IgD-negative memory B cell (primary cell): ENCODE results near the gene NCKIPSD. TPM values are rescaled to one million over a fixed set of nuclear protein-coding genes. Genes with fewer than 3 reads are reported as not detected.
A peak's percentile ranks its signal among the peaks of the same experiment; 100 is the strongest.

Source experiments
- H3K27ac Mint-ChIP-seq, 3 donors: one replicate each; pipeline ENCODE4 v1.8.0; 2020 to 2022; ENCODE audit warnings: mild to moderate bottlenecking in 3 of 3, mixed read lengths in 3 of 3, moderate library complexity in 1 of 3
- H3K27me3 Mint-ChIP-seq: one replicate; pipeline ENCODE4 v1.8.0; 2021; ENCODE audit warnings: mixed read lengths
- H3K36me3 Mint-ChIP-seq: one replicate; pipeline ENCODE4 v1.8.0; 2020; ENCODE audit warnings: mild to moderate bottlenecking, mixed read lengths
- H3K4me1 Mint-ChIP-seq, 3 donors: one replicate each; pipeline ENCODE4 v1.8.0; 2020 to 2022; ENCODE audit warnings: mixed read lengths in 3 of 3, mild to moderate bottlenecking in 1 of 3
- H3K4me3 Mint-ChIP-seq, 4 donors: one replicate each; pipeline ENCODE4 v1.8.0; 2020 to 2022; ENCODE audit warnings: mild to moderate bottlenecking in 4 of 4, mixed read lengths in 4 of 4, moderate library complexity in 3 of 4
- H3K9me3 Mint-ChIP-seq, 3 donors: one replicate each; pipeline ENCODE4 v1.8.0; 2020 to 2021; ENCODE audit warnings: mixed read lengths in 3 of 3, mild to moderate bottlenecking in 1 of 3
- polyA plus RNA-seq: library from polyadenylated mRNA; unstranded; fragments of 300-500 nt; fragmentation: Illumina TruSeq; gene quantifications from one replicate; pipeline ENCODE4 v1.2.3, GENCODE V29; 2021

The NCKIPSD gene
- polyA plus RNA-seq, 1 donor from 2014 or later: 17.2 TPM

- H3K36me3 Mint-ChIP-seq: peaks cover 1% of the 10 kb centered on the region
Measured at GRCh38 chr3:48688032-48688736, 2.5 kb upstream of the NCKIPSD start.

GRCh38 chr3:48687220-48687678, 1.5 kb upstream of the NCKIPSD start:
- H3K4me3 Mint-ChIP-seq: peak overlapping the region in 1 of 4 donors; percentile 84
- H3K36me3 Mint-ChIP-seq: peaks cover 1% of the 10 kb centered on the region
- peaks cover 3 to 23% (median 13%) of the 10 kb centered on the region in 3 donors for H3K4me1 Mint-ChIP-seq
- H3K27ac Mint-ChIP-seq: peak overlapping the region in 1 of 3 donors; percentile 41
- H3K27me3 Mint-ChIP-seq: no peaks in the 10 kb centered on the region
- no peaks in the 10 kb centered on the region for H3K9me3 Mint-ChIP-seq

More at GRCh38 chr3:48688032-48688736, 2.5 kb upstream of the NCKIPSD start:
- Mint-ChIP-seq H3K27me3 (no peaks in the 10 kb centered on the region), H3K9me3 (no peaks in the 10 kb centered on the region), H3K4me1 (peaks cover 3 to 27% (median 16%) of the 10 kb centered on the region in 3 donors), H3K27ac (peak overlapping the region in 2 of 3 donors; percentile 23 to 31), H3K4me3 (peak overlapping the region in 1 of 4 donors; percentile 63)

- H3K9me3 Mint-ChIP-seq: no peaks in the 10 kb centered on the region
- H3K27me3 Mint-ChIP-seq: no peaks in the 10 kb centered on the region
- peak overlapping the region; percentile 84 to 98 (median 91) for H3K4me3 Mint-ChIP-seq
- H3K4me1 Mint-ChIP-seq: peaks cover 3 to 23% (median 13%) of the 10 kb centered on the region in 3 donors
- peaks cover 1% of the 10 kb centered on the region for H3K36me3 Mint-ChIP-seq
- peak overlapping the region in 1 of 3 donors; percentile 84 for H3K27ac Mint-ChIP-seq
Measured at GRCh38 chr3:48686538-48687219, 964 bp upstream of the NCKIPSD start.

GRCh38 chr3:48685293-48685602, 467 bp downstream of the NCKIPSD start:
- H3K4me1 Mint-ChIP-seq: peaks cover 3 to 28% (median 22%) of the 10 kb centered on the region in 3 donors
- peaks cover 4% of the 10 kb centered on the region for H3K36me3 Mint-ChIP-seq
- no peaks in the 10 kb centered on the region for H3K9me3 Mint-ChIP-seq
- H3K27ac Mint-ChIP-seq: peak overlapping the region in 1 of 3 donors; percentile 84
- peak overlapping the region; percentile 84 to 98 (median 91) for H3K4me3 Mint-ChIP-seq
- H3K27me3 Mint-ChIP-seq: no peaks in the 10 kb centered on the region

- H3K9me3 Mint-ChIP-seq: no peaks in the 10 kb centered on the region
- peaks cover 7 to 33% (median 28%) of the 10 kb centered on the region in 3 donors for H3K4me1 Mint-ChIP-seq
- H3K36me3 Mint-ChIP-seq: peaks cover 6% of the 10 kb centered on the region
- H3K4me3 Mint-ChIP-seq: peak overlapping the region; percentile 73 to 98 (median 86)
- H3K27ac Mint-ChIP-seq: peak overlapping the region in 2 of 3 donors; percentile 1 to 47
- H3K27me3 Mint-ChIP-seq: peaks cover 1% of the 10 kb centered on the region
Measured at GRCh38 chr3:48684480-48685143, 1.1 kb downstream of the NCKIPSD start.

- peaks cover 10 to 38% (median 34%) of the 10 kb centered on the region in 3 donors for H3K4me1 Mint-ChIP-seq
- peak overlapping the region in 1 of 3 donors; percentile 47 for H3K27ac Mint-ChIP-seq
- H3K4me3 Mint-ChIP-seq: peak overlapping the region in 2 of 4 donors; percentile 3 to 84
- H3K9me3 Mint-ChIP-seq: no peaks in the 10 kb centered on the region
- peaks cover 2% of the 10 kb centered on the region for H3K27me3 Mint-ChIP-seq
- H3K36me3 Mint-ChIP-seq: peaks cover 6% of the 10 kb centered on the region
Measured at GRCh38 chr3:48684054-48684349, 1.7 kb downstream of the NCKIPSD start.

- H3K36me3 Mint-ChIP-seq: peaks cover 7% of the 10 kb centered on the region
- H3K9me3 Mint-ChIP-seq: no peaks in the 10 kb centered on the region
- peaks cover 10 to 42% (median 34%) of the 10 kb centered on the region in 3 donors for H3K4me1 Mint-ChIP-seq
- peak overlapping the region in 1 of 4 donors; percentile 22 for H3K4me3 Mint-ChIP-seq
- H3K27me3 Mint-ChIP-seq: peaks cover 2% of the 10 kb centered on the region
- no peak overlapping the region for H3K27ac Mint-ChIP-seq
Measured at GRCh38 chr3:48682786-48683185, 2.9 kb downstream of the NCKIPSD start.

- H3K27ac Mint-ChIP-seq: no peak overlapping the region
- H3K27me3 Mint-ChIP-seq: peaks cover 2% of the 10 kb centered on the region
- H3K36me3 Mint-ChIP-seq: peaks cover 9% of the 10 kb centered on the region
- peaks cover 10 to 42% (median 34%) of the 10 kb centered on the region in 3 donors for H3K4me1 Mint-ChIP-seq
- H3K9me3 Mint-ChIP-seq: no peaks in the 10 kb centered on the region
- no peak overlapping the region for H3K4me3 Mint-ChIP-seq
Measured at GRCh38 chr3:48681974-48682610, 3.6 kb downstream of the NCKIPSD start.

- H3K9me3 Mint-ChIP-seq: no peaks in the 10 kb centered on the region
- peaks cover 9% of the 10 kb centered on the region for H3K36me3 Mint-ChIP-seq
- peaks cover 8 to 39% (median 32%) of the 10 kb centered on the region in 3 donors for H3K4me1 Mint-ChIP-seq
- no peak overlapping the region for H3K4me3 Mint-ChIP-seq
- H3K27me3 Mint-ChIP-seq: peaks cover 2% of the 10 kb centered on the region
- no peak overlapping the region for H3K27ac Mint-ChIP-seq
Measured at GRCh38 chr3:48681541-48681880, 4.2 kb downstream of the NCKIPSD start.

GRCh38 chr3:48680811-48681540, 4.7 kb downstream of the NCKIPSD start:
- Mint-ChIP-seq H3K9me3 (no peaks in the 10 kb centered on the region), H3K4me3 (peak overlapping the region in 1 of 4 donors; percentile 49), H3K4me1 (peaks cover 6 to 34% (median 29%) of the 10 kb centered on the region in 3 donors), H3K36me3 (peaks cover 9% of the 10 kb centered on the region), H3K27ac (peak overlapping the region in 1 of 3 donors; percentile 78), H3K27me3 (peaks cover 2% of the 10 kb centered on the region)

GRCh38 chr3:48679411-48680391, 6.0 kb downstream of the NCKIPSD start:
- Mint-ChIP-seq H3K9me3 (no peaks in the 10 kb centered on the region), H3K27ac (peak overlapping the region in 1 of 3 donors; percentile 1), H3K4me1 (peaks cover 6 to 31% (median 26%) of the 10 kb centered on the region in 3 donors), H3K27me3 (peaks cover 2% of the 10 kb centered on the region), H3K4me3 (peak overlapping the region in 3 of 4 donors; percentile 1 to 86 (median 84)), H3K36me3 (peaks cover 9% of the 10 kb centered on the region)

- H3K4me3 Mint-ChIP-seq: no peak overlapping the region
Measured at GRCh38 chr3:48678566-48679380, 6.9 kb downstream of the NCKIPSD start.

More at GRCh38 chr3:48678566-48679380, 6.9 kb downstream of the NCKIPSD start:
- Mint-ChIP-seq H3K27me3 (peaks cover 2% of the 10 kb centered on the region), H3K4me1 (peaks cover 6 to 25% (median 20%) of the 10 kb centered on the region in 3 donors), H3K9me3 (no peaks in the 10 kb centered on the region), H3K27ac (peak overlapping the region in 1 of 3 donors; percentile 73), H3K36me3 (peaks cover 9% of the 10 kb centered on the region)
